ENCODE measurements around the gene GAREM2.

GAREM2 gene

DNA sequence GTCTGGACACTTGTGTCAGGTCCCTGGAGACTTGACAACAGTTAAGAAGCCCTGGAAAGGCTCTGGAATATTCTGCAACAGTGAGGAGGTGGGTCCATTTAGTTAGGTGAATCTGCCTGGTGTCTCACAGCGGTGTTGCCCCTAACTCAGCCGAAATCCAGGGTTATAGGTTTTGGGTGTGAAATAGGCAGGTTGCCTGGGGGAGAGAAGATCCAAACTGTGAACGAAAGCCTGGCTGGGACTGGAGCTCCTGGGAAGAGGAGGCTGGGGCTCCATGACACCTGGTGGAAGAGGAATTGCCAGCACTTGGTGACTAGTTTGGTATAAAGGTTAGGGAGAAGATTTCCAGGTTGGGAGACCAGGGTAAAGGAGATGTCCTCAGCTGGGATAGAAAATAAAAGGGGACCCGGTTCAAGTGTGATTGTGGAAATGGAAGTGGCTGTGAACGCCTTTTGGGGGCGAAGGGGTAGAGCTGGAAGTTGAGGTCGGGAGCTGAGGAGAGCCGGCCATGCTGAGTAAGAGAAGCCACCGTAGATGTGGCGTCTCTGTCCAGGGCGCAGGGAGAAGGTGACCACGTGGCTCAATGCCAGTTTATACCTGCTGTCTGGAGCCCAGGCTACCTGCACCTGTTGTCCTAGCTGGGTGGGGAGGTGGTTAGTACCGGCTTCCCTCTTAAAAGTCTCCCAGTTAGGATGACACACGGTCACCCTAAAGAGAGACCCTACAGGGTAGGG lies 3.0 kb upstream of the GAREM2 start:
- DNase-seq: no peak

DNA sequence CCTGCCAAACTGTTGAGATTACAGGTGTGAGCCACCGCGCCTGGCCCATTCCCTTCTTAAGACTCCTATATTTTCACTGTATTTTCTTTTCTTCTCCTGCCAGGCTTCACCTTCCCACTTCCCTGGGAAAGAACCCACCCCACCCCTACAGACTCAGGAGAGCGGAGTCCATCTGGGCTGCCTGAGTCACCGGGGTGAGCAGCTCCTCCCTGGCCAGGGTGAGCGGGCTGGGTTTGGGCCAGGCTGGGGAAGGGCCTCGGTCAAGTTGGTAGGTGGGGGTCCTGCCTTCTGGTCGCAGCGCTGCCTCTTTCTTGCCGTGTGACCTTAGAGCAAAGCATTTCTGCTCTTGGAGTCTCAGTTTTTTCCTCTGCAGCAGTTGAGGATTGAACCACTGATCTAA lies 2.1 kb upstream of the GAREM2 start:
- DNase-seq: no peak

DNA sequence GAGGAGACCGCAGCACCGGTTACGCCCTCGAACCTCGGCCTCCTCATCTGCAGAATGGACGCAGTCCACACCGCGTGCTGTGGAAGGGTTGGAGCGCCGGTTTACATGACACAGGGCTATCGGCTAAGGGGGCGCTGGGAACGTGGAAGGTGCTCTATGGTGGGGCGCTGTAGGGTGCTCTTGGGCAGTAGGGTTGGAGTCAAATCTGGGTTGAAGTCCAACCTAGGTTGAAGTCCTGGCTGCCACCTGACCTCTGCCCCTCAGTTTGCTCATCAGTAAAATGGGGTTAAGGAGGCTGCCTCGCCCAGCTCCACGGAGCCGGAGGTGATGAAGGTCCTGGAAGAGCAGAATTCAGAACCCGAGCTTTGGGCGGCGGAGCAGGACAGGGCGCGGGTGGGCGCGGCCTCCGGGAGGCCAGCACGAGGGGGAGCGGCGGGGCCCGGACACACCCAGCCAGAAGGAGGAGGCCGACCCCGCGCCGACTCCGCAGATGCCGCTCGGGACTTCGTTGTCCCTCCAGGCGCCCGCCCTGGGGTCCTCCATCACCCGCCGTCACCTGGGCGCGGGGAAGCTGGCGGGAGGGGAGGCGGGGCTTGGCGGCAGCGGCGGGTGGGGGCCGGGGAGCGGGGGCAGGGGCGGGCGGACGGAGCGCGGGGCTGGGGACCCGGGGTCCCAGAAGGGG lies 558 bp upstream of the GAREM2 start:
- no peak for DNase-seq

- DNase-seq: no peak
Measured at GRCh38 chr2:26173776-26174482, 1.0 kb downstream of the GAREM2 start.

GRCh38 chr2:26174691-26175465 lies 2.0 kb downstream of the GAREM2 start:
- DNase-seq: no peak

GRCh38 chr2:26175466-26176278 lies 2.8 kb downstream of the GAREM2 start:
- no peak for DNase-seq

- no peak for DNase-seq
Measured at GRCh38 chr2:26176279-26176615, 3.4 kb downstream of the GAREM2 start.

GRCh38 chr2:26177122-26177521 lies 4.2 kb downstream of the GAREM2 start:
- no peak for DNase-seq

DNA sequence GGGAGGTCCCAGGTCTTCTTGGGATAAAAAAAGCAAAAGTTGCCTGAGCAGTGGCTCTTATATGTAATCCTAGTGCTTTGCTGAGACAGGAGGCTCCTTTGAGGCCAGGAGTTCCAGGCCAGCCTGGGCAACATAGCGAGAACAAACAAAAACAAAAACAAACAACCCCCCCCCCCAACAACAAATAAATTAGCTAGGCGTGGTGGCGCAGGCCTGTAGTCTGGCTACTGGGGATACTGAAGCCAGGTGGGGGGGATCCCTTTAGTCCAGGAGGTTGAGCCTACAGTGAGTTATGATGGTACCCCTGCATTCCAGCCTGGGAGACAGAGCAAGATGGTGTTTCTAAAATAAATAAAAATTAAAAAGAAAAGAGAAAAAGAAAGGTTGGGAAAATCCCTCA lies 5.4 kb downstream of the GAREM2 start:
- DNase-seq: no peak

GRCh38 chr2:26178746-26179436 lies 6.0 kb downstream of the GAREM2 start:
- no peak for DNase-seq

- DNase-seq: no peak
Measured at GRCh38 chr2:26179446-26179913, 6.6 kb downstream of the GAREM2 start.

DNA sequence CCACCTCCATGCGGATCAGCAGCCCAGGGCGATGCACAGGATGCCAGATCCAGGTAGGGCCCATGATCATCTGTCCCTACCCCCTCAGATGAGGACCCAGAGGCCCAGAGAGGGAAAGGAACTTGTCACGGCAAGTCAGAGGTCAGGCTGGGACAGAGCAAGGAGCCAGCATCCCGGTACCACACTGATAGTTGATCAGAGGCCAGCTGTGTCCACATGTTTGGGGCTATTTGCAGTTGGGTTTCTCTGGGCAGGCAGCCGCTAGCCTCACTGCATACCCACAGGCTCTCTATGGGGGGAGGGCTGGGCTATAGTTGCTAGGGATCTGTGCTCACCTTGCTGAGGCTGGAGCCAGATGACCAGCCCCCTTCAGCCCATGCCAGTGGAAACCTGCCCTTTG lies 9.6 kb downstream of the GAREM2 start:
- DNase-seq: no peak

DNA sequence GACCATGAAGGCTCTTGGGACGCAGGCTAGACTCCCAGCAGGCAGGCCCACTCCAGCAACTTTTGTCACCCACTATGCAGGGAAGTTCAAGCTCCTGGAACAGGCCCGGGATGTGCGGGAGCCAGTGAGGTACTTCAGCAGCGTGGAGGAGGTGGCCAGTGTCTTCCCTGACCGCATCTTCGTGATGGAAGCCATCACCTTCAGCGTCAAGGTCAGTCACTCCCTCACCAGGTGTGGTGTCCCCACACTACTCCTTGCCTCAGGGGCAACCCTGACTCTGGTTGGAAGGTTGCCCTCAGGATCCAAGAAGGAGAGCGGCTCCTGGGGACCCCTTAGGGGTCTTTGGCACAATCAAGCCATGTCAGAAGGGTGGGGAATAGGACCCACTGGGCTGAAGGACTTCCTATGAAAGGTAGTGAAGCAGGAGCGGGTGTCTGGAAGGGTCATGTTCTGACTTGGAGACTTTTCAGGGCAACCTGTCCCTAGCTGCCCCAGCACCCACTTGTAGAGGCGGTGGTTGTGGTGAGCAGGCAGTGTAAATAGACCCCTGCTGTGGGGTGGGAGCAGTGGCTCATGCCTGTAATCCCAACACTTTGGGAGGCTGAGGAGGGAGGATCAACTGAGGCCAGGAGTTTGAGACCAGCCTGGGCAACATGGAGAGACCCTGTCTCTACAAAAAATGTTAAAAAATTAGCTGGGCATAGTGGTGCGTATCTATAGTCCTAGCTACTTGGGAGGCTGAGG lies 10.2 kb downstream of the GAREM2 start:
- no peak for DNase-seq

DNA sequence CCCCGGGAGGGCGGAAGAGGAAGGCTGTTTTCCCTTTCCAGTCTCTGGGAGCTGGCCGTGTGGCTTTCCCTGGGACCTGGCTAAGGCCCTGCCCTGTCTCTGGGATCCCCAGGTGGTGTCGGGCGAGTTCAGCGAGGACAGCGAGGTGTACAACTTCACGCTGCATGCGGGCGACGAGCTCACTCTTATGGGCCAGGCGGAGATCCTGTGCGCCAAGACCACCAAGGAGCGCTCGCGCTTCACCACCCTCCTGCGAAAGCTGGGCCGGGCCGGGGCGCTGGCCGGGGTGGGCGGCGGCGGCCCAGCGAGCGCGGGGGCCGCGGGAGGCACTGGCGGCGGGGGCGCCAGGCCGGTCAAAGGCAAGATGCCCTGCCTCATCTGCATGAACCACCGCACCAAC lies 11.2 kb downstream of the GAREM2 start:
- DNase-seq: no peak

- no peak for DNase-seq
Measured at GRCh38 chr2:26184555-26185303, 11.8 kb downstream of the GAREM2 start.

GRCh38 chr2:26185304-26185928 lies 12.5 kb downstream of the GAREM2 start:
- no peak for DNase-seq

GRCh38 chr2:26185954-26186770 lies 13.3 kb downstream of the GAREM2 start:
- no peak for DNase-seq

DNA sequence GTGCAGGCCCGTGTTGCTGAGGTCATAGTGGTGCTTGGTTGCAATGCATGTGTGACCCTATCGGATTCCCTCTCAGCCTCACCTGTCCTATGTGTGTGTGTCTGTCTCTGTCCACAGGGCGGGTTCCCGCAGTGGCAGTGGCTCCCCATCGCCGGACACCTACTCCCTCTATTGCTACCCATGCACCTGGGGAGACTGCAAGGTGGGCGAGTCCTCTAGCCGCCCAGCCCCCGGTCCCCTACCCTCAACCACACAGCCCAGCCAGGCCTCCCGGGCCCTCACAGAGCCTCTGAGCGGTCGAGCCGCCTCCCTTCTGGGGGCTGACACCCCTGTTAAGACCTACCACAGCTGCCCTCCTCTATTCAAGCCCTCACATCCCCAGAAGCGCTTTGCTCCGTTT lies 14.2 kb downstream of the GAREM2 start:
- DNase-seq: no peak

Measured in NCI-H1048 (cell line).